NCI-H2029 treated with DMSO at 0.1 percent for 48 hours (cell line): ENCODE measurements around the gene KCNG2.

ENCODE experiments used
- DNase-seq: peaks from one replicate; lab custom pipeline; 2025; lab: John Stamatoyannopoulos, UW

KCNG2 gene

DNA sequence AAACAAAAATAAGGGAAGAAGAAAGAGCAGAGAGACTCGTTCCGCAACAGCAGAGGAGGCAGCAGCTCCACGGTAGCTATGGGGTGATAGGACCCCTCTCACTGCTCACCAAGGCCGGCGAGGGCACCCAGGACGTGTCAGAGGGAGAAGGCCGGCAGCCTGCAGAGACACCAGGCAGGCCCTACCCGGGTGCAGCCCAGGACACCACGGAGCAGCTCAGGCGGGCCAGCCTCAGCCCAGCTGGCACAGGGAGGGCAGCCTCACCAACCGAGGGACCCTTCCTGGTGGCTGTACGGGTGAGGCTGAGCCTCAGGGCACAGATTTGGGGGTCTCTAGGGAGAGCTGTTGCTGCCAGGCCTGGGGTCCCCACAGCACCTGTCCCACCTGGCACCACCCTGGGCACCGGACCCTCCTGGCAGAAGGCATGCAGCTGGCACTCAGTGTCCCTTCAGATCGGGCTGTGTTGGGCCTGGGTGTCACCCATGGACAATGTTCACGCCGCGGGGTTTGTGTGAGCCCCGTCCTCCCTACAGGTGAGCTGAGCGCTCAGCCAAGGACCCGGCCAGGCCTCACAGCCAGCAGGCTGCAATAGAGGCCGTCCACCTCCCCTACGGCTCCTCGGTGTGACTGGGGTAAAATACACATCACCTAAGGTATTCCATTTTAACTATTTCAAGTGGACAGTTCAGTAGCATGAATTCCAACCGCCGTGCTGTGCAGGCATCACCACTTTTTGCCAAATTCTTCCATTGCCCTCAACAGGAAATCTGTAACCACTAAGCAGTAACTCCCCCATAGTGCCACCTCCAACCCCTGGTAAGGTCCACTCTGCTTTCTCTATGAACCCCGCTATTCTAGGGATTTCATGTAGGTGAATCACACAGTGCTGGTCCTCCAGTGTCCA lies 21.6 kb downstream of the KCNG2 start:
- DNase-seq: no peak

DNA sequence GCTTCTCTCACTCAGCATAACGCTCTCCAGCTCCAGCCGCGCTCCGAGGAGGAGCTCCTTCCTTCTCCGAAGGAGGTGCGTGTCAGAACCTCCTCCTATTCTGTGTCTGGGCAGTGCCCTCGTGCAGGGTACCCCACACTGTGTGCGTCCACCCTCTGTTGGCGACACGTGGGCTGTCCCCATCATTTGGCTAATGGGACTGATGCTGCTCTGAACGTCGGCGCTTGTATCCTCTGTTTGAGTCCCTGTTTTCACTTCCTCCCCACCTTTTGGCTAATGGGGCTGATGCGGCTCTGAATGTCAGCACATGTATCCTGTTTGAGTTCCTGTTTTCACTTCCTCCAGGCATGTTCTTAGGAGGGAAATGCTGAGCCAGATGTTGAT lies 22.2 kb downstream of the KCNG2 start:
- no peak for DNase-seq

DNA sequence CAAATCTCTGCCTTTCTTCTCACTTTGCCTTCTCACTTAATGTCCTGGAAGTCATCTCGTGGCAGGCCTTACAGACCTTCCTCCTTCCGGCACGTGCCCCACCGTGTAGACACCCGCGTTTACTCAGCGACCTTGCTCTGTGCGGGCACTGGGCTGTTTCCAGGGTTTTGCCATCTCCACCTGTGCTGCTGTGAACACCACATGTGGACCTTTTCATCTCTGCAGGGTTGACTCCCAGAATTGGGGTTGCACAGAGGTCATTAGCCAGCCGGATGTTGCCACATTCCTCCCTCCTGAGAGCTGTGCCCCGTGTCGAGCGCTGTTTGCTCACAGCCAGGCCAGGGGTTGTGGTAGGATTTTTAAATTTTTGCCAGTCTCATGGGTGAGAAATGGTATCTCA lies 25.4 kb downstream of the KCNG2 start:
- DNase-seq: no peak

DNA sequence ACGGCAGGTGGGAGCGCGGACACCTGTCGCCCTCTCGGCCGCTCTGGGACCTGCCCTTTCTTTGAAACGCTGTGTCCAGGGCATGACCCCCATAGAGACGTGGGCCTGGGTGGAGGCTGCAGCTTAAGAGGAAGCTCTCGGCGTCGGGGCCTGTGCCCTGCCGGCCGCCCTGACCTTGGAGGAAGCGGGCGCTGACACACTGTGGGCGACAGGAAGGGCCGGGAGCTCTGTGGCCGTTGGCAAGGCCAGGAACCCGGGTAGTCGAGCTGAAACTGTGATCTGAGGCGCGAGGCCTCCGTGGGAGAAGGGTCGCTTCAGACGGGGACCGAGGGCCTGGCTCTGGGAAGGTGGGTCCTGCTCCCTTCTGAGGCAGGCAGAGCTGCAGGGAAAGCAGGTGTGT lies 28.2 kb downstream of the KCNG2 start:
- DNase-seq: no peak

DNA sequence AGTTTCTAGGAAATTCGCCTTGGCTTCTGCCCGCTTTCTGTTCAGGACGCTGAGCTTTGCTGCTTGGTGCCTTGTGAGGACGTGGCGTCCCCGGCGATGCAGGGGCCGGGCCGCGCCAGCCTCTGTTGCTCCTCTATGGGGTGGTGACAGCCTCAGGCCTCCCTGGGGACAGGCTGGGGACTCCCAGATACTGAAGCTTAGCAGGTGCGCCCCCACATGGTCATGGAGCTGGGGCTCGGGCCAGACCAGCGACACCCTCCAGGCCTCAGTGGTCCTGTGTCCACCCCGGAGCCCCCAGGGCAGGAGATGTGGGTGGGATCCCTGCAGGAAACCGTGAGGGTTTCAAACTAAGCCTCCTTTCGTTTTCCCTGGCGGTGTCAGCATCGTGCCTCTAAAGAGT lies 29.2 kb downstream of the KCNG2 start:
- no peak for DNase-seq

DNA sequence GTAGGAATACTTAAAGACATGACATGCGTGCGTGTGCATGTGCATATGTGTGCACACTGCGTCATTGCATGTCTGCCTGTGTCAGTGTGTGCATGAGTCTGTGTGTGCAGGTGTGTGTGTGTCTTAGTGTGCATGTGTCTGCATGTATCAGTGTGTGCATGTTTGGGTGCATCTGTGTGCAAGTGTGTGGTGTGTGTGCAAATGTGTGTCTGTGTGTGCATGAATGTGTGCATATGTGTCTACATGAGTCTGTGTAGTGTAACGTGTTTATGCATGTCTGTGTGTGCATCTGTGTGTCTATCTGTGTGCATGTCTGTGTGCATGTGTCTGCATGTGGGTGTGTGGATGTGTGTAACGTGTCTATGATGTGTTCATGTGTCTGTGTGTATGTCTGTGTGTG lies 30.5 kb downstream of the KCNG2 start:
- no peak for DNase-seq

DNA sequence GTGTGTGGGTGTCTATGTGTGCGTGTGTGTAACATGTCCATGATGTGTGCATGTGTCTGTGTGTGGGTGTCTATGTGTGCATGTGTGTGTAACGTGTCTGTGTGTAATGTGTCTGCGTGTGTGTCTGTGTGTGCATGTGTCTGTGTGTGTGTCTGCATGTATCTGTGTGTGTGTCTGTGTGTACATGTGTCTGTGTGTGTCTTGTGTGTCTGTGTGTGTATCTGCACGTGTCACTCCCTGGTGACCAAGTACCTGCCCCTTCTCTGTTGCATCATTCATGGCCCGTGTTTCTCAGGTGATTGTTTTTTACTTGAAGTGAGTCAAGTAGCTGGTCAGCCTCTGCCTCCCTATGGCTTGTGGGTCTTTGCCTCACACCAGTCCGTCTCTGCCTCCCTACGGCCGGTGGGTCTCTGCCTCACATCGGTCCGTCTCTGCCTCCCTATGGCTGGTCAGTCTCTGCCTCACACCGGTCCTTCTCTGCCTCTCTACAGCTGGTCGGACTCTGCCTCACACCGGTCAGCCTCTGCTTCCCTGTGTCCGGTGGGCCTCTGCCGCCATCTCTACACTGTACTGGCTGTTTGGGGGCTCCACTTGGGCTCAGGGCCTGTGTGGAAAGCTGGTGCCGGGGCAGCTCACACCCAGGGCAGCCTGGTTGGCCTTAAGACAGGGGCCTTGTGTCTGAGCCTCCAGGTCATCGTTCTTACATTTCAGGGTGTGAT lies 31.6 kb downstream of the KCNG2 start:
- DNase-seq: no peak

DNA sequence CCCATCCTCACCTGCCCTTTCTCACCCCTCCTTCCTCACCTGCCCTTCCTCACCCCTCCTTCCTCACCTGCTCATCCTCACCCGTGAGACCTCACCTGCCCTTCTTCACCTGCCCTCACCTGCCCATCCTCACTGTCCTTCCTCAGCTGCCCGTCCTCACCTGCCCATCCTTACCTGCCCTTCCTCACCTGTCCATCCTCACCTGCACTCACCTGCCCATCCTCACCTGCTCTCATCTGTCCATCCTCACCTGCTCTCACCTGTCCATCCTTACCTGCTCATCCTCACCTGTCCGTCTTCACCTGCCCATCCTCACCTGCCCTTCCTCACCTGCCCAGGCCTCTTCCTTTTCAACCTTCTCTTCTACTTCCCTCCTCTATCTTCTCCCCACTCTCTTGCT lies 34.4 kb downstream of the KCNG2 start:
- no peak for DNase-seq

DNA sequence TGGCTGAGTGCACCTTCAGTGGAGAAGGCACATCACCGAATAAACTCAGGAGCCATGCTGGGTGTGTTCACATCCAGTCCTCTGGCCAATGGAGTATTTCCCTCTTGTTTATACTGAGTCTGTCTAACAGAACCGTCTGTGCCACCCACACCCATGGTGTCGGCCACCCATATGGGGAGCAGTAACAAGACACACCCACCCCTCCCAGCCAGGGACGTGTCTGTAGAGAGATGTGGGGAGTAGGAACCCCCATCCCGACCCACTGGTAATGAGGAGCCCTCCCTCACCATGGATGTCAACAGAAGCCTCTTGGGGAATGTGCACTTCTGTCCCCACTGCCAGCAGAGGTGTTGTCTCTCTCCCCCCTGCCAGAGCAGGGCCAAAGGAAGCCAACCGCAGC lies 37.1 kb downstream of the KCNG2 start:
- DNase-seq: no peak

DNA sequence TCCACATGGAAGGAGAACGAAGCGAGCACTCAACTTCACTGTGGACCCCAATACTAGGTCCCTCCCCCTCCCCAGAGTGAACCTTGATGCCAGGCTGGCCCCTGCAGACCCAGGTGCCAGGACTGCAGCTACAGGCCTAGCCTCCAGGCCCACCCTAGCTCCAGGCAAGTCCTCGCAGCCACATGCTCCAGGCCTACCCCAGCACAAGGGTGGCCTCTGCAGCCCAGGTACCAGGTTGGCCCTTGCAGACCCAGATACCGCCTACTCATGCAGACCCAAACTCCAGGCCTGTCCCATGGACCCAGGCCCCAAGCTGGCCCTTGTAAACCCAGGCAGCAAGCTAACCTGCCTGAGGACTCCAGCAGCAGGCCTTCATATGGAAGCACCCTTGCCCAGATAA lies 44.2 kb downstream of the KCNG2 start:
- no peak for DNase-seq

DNA sequence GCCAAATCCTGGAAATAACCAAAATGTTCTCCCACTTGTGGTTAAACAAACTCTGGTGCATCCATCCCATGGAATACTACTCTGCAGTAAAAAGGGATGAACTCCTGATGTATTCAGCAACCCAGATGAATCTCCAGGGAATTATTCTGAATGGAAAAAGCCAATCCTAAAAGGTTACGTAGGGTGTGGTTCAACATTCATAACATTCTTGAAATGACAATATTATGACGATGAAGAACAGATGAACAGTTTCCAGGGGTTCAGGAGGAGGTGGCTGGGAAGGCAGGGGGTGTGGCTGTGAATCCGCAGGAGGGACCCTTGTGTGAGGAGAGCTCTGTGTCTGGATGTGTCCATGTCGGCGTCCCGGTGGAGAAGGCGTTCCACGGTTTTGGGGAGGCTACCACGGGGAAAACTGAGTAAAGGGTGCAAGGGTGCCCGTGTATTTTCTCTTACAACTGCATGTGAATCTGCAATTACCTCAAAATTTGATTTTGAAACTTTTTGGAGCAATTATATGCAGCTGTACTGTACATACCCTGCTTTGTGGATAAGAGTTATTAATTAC lies 47.3 kb downstream of the KCNG2 start:
- DNase-seq: no peak

DNA sequence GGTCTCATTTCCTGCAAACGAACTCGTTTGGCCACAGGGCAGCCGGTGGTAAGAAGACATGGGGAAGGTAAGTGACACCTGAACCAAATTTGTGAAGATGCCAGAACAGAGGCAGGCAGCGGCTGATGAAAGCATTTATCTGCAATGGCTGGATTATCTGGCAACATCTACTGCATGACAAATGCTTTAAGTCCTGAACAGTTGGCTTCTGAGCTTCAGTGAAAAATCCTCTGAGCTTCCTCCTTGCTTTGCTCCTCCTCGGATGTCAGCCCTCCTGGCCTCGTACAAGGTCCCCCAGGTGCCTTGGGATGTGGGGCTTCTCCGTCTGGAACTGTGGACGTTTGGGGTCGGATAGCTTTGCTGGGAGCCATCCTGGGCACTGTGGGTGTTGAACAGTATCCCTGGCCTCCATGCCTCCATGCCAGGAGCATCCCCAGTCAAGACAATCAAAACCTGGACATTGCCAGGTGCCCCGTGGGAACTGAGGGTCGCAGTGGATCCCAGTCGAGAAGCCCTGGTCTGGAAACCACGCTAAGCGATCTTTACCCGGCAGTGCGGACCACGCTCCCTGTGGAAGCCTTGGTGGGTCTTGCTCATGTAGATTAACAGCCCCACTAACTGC lies 49.3 kb downstream of the KCNG2 start:
- DNase-seq: no peak

DNA sequence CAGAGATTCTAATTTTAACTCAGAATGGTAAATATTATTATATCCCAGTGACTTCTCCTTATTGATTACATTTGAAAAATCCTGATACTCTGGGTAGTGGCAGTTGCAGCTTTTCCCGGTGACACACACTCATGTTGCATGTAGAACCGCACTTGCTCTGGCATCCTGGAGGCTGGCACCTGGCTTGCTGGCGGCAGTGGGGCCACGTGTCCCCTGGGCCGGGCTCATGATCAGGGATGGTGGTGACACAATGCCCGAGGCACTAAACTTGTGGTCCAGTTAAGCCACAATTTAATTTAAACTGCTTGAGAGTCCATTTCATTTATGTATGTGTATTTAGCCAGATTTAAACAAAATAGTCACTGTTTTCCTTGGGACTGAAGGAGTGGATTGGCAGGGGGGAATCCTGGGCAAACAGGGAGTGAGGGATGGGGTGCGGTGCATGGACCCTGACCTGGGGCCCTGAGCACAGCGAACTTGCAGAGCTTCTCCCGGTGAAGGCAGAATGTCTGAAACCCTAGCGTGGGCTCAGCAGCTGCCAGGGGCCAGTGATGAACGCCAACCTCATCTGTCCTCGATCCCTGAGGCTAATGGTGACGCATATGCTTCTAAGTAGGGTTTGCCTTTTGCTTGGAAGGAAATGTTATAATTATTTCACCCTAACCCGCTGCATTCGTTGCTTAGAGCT lies 50.0 kb downstream of the KCNG2 start:
- DNase-seq: no peak

DNA sequence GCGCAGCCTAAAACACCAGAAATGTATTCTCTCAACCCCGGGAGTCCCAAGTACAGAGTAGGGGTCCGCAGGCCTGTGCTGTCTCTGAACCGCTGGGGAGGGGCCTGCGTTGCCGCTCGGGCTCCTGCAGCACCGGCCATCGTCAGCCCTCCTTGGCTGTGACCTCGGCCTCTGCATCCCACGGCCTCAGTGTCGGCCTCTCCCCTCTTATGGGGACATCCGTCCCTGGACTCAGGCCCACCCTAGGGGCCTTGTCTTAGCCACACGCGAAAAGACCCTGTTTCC lies 50.5 kb downstream of the KCNG2 start:
- no peak for DNase-seq

DNA sequence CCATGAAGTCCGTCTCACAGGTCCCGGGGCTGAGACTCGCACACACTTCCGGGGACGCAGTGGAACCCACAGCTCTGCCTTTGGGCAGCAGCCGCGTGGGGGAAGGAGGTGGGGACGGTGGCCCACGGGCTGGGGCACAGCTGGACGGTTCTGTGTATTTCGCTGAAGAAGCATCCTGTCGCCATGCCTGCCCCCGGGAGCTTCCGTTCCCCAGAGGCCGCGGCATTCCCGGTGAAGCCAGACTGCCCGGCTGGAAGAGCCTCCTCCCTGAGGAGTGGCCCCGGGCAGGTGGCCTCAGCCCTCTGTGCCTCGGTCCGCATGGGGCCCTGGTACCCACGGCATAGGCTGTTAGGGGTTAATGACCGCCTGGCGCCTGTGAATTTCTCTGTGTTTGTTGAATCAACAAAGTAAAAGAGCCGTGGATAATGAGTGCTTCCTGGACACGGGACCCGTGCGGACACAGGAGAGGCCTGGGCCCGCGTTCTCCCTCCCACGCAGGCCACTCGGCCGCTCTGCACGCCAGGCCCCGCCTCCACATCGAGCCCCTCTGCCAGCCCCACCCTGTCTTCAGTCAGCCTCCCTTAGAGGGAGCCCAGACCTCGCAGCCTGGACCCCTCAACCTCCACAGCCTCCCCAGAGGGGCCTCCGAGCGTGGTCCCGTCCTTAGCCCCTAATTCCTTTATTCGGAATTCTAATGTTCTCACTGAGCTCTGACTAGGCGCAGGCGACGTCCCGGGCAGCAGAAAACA lies 51.0 kb downstream of the KCNG2 start:
- DNase-seq: no peak

DNA sequence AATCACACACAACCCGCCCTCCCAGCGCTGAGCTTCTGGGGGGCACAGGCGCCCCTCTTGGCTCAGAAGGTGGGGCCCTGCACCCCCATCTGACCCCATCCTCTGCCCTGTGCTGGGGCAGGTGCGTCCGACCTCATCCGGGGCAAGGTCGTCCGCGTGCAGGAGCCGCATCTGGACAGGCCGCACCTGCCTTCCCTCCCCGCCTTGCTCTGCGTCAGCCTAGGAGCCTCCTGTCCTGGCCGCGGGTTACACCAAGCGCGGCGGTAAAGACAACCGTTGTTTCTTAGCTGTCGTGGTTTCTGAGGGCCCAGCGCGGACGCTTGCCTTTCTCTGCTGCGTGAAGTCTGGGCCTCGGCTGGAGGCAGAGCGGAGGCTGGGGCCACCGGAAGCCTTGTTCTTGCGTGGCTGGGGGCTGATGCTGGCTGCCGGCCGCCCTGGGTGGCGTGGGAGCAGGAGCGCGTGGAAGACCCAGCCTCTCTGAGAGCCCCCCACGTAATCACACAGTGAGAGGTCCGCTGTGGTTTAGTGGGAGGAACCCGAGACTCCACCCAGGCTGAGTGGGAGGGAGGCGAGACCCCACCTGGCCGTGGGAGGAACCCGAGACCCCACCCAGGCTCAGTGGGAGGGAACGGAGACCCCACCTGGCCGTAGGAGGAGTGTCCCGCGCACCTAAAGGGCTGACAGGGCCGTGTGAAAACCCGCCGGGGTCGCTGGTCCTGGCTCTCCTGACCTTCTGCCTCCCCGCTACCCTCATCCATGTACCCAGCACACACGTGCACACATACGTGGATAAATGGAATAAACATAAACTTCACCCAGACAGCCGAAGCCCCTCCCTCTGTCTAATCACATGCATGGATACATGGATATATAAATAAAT lies 51.8 kb downstream of the KCNG2 start:
- no peak for DNase-seq

DNA sequence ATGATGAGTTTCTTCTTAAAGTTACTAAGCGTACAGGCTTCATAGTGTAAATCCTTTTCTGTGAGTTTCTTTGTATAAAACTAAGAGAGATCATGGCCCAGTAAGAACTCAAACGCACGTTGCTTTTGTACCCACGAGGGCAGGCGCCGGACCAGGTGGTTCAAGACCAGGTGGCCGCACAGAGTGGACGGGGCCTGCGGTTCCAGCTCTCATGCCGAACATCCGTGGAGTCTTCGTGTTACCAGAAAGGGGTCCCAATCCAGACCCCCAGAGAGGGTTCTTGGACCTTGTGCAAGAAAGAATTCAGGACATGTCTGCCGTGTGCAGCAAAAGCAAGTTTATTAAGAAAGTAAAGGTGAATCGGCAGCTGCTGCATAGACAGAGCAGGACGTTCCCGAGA lies 53.0 kb downstream of the KCNG2 start:
- DNase-seq: no peak

DNA sequence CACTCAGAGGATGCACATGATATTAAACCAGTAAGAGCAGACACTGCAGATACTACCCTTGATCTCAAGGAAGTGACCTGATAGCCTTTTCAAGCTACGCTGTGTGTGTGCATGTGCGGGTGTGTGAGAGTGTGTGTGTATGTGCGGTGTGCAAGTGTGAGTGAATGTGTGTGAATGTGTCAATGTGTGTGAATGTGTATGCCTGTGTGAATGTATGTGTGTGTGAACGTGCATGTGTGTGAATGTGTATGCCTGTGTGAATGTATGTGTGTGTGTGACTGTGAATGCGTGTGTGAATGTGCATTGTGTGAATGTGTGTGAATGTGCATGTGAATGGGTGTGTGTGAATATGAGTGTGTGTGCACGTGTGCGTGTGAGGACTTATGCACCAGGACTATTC lies 53.8 kb downstream of the KCNG2 start:
- no peak for DNase-seq

DNA sequence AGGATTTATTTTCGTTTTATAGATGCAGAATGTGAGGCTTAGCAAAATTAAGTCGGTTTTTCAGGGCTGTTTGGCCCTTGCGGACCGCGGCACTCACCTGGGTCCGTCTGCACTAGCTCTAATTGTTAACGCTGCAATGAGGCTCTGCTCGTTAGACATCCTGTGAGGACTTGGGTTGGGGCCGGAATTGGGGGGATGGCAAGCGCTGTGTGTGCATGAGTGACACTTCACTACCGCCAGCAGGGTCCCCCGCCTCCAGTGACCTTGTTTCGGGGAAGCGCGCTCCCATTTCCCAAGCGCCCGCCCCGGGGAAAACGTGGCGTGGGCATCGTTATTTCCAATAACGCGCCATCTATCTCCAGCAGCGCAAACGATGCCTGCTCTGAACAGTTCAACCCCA lies 54.2 kb downstream of the KCNG2 start:
- DNase-seq: no peak

DNA sequence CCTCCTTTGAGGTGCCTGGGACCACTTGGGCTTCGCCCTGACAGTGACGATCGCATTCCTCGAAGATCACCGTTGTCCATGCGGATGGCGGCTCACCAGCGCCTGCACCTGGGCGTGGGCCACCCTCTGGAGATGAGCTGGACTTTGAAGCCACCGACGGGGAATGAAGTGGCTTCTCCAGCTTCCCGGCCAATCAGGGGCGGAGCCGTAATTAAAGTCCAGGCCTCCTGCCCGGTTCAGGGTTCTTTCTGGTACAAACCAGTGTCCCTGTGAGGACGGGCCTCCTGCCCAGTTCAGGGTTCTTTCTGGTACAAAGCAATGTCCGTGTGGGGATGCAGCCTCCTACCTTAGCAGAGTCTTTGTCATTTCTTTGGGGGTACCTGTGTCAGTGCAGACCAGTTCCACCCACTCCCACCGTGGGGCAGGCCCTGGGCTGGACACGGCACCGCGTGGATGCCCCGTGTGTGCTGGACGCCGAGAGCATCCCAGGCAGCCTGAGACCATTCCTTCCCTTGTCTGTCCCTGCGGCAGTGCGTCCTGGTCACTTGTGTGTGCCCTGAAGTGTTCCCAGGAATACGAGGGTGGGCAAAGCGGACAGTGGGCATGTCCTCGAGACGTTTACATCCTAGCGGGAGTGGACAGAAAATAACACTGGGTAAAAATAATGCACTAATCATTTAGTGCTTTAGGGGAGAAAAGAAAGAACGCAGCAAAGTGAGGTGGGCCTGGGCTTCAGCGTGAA lies 55.0 kb downstream of the KCNG2 start:
- DNase-seq: no peak
